Bronchial epithelial cell (primary cell): ENCODE measurements around the gene USE1. TPM values are rescaled to one million over a fixed set of nuclear protein-coding genes. Genes with fewer than 3 reads are reported as not detected.

Experiments used
- DNase-seq: peaks from one replicate; pipeline ENCODE4 v3.0.0-alpha.2; 2010; ENCODE audit warnings: low read depth
- FAIRE-seq: peaks from 2 replicates; lab custom pipeline; 2011; peaks lifted over from hg19 to GRCh38; lab: Jason Lieb, UNC
- H3K27me3 ChIP-seq: 2 replicates; pipeline ENCODE4 v1.5.1; 2011; ENCODE audit warnings: low read length; ENCODE audit not compliant: control insufficient read depth, insufficient read depth
- H3K36me3 ChIP-seq: 2 replicates; pipeline ENCODE4 v1.5.1; 2011; ENCODE audit warnings: low read length; ENCODE audit not compliant: control insufficient read depth, insufficient read depth
- H3K4me3 ChIP-seq: 2 replicates; pipeline ENCODE4 v1.5.1; 2011; ENCODE audit warnings: mild to moderate bottlenecking, low read depth, low read length, control low read depth
- CTCF ChIP-seq: IDR thresholded peaks from 2 replicates; pipeline ENCODE4 v1.5.1; 2011; ENCODE audit warnings: mild to moderate bottlenecking, moderate library complexity, low read length, control low read depth, inconsistent platforms; ENCODE audit not compliant: insufficient read depth, severe bottlenecking
- total RNA-seq: library from RNA; depleted of rRNA; stranded (reverse); fragments of >200 nt; gene quantifications from 2 replicates; pipeline ENCODE4 v1.2.1, GENCODE V29; 2014

The USE1 gene
- total RNA-seq, 1 donor from 2014 or later, result 11.8 TPM

- no peaks in the 10 kb centered on the region for H3K27me3 ChIP-seq
- peaks cover 23% of the 10 kb centered on the region for H3K36me3 ChIP-seq
- DNase-seq (no peak), FAIRE-seq (no peak)
- no peak overlapping the region for H3K4me3 ChIP-seq
- no peak for TF ChIP-seq CTCF
These were observed 8.2 kb upstream of the USE1 start for GRCh38 chr19:17206736-17207581.

- DNase-seq (peak; percentile 18), FAIRE-seq (no peak)
- TF ChIP-seq CTCF, result no peak
- Histone ChIP-seq H3K4me3 (no peak overlapping the region), H3K27me3 (no peaks in the 10 kb centered on the region), H3K36me3 (peaks cover 17% of the 10 kb centered on the region)
These were observed 5.8 kb upstream of the USE1 start for GRCh38 chr19:17209126-17210036.

GRCh38 chr19:17210296-17210695 lies 4.9 kb upstream of the USE1 start:
- Histone ChIP-seq H3K27me3 (no peaks in the 10 kb centered on the region), H3K36me3 (peaks cover 17% of the 10 kb centered on the region), H3K4me3 (no peak overlapping the region)
- no peak for TF ChIP-seq CTCF
- DNase-seq, result no peak
- FAIRE-seq, result no peak

- TF ChIP-seq CTCF, result no peak
- H3K27me3 ChIP-seq, result no peaks in the 10 kb centered on the region
- H3K4me3 ChIP-seq, result no peak overlapping the region
- H3K36me3 ChIP-seq, result peaks cover 14% of the 10 kb centered on the region
- FAIRE-seq (no peak), DNase-seq (no peak)
These were observed 3.4 kb upstream of the USE1 start for GRCh38 chr19:17211547-17212446.

GRCh38 chr19:17213334-17213733 lies 1.8 kb upstream of the USE1 start:
- no peak for TF ChIP-seq CTCF
- peaks cover 18% of the 10 kb centered on the region for H3K36me3 ChIP-seq
- no peaks in the 10 kb centered on the region for H3K27me3 ChIP-seq
- DNase-seq (no peak), FAIRE-seq (no peak)
- H3K4me3 ChIP-seq, result no peak overlapping the region
